Measurements from ENCODE around the gene ATP2A1.

Gene ATP2A1

GRCh38 chr16:28903344-28904042 lies 25.2 kb downstream of the ATP2A1 start:
- no peak overlapping the region for H3K4me3 Mint-ChIP-seq
- no peaks in the 10 kb centered on the region for H3K27me3 Mint-ChIP-seq
- DNase-seq = no peak

GRCh38 chr16:28904363-28904762 lies 26.1 kb downstream of the ATP2A1 start:
- DNase-seq (no peak), ATAC-seq (no peak)
- Mint-ChIP-seq H3K36me3 (ENCODE audit: low read depth) (peaks cover 2% of the 10 kb centered on the region), H3K27me3 (no peaks in the 10 kb centered on the region), H3K4me1 (peaks cover 3% of the 10 kb centered on the region), H3K9me3 (no peaks in the 10 kb centered on the region), H3K4me3 (no peak overlapping the region), H3K27ac (no peak overlapping the region)

More at GRCh38 chr16:28903344-28904042, 25.2 kb downstream of the ATP2A1 start:
- no peak for ATAC-seq
- Mint-ChIP-seq H3K9me3 (no peaks in the 10 kb centered on the region), H3K4me1 (peaks cover 3% of the 10 kb centered on the region), H3K36me3 (ENCODE audit: low read depth) (peaks cover 2% of the 10 kb centered on the region), H3K27ac (no peak overlapping the region)

GRCh38 chr16:28904828-28905227 lies 26.5 kb downstream of the ATP2A1 start:
- Mint-ChIP-seq H3K36me3 (ENCODE audit: low read depth) (peaks cover 2% of the 10 kb centered on the region), H3K4me3 (no peak overlapping the region), H3K9me3 (no peaks in the 10 kb centered on the region), H3K27ac (no peak overlapping the region), H3K4me1 (peaks cover 3% of the 10 kb centered on the region), H3K27me3 (no peaks in the 10 kb centered on the region)
- ATAC-seq (no peak), DNase-seq (no peak)

- no peaks in the 10 kb centered on the region for H3K27me3 Mint-ChIP-seq
- H3K4me1 Mint-ChIP-seq = peaks cover 3% of the 10 kb centered on the region
- peaks cover 4% of the 10 kb centered on the region for H3K36me3 Mint-ChIP-seq (ENCODE audit: low read depth)
- DNase-seq = no peak
- no peak overlapping the region for H3K27ac Mint-ChIP-seq
- H3K9me3 Mint-ChIP-seq = no peaks in the 10 kb centered on the region
- no peak overlapping the region for H3K4me3 Mint-ChIP-seq
- no peak for ATAC-seq
Observed at GRCh38 chr16:28905229-28905754, 27.0 kb downstream of the ATP2A1 start.

- Mint-ChIP-seq H3K36me3 (ENCODE audit: low read depth) (peaks cover 4% of the 10 kb centered on the region), H3K27ac (no peak overlapping the region)
Observed at GRCh38 chr16:28905800-28906372, 27.6 kb downstream of the ATP2A1 start.

GRCh38 chr16:28910086-28911031 lies 32.1 kb downstream of the ATP2A1 start:
- H3K27ac Mint-ChIP-seq = no peak overlapping the region
- H3K27me3 Mint-ChIP-seq = no peaks in the 10 kb centered on the region
- ATAC-seq (peak; percentile 28), DNase-seq (no peak)
- no peaks in the 10 kb centered on the region for H3K9me3 Mint-ChIP-seq
- H3K4me3 Mint-ChIP-seq = no peak overlapping the region
- H3K36me3 Mint-ChIP-seq (ENCODE audit: low read depth) = peaks cover 16% of the 10 kb centered on the region
- H3K4me1 Mint-ChIP-seq = no peaks in the 10 kb centered on the region

More at GRCh38 chr16:28905800-28906372, 27.6 kb downstream of the ATP2A1 start:
- no peak for ATAC-seq
- no peak for DNase-seq
- peaks cover 3% of the 10 kb centered on the region for H3K4me1 Mint-ChIP-seq
- H3K27me3 Mint-ChIP-seq = no peaks in the 10 kb centered on the region
- H3K4me3 Mint-ChIP-seq = no peak overlapping the region
- no peaks in the 10 kb centered on the region for H3K9me3 Mint-ChIP-seq

- no peaks in the 10 kb centered on the region for H3K4me1 Mint-ChIP-seq
- H3K27ac Mint-ChIP-seq = no peak overlapping the region
- no peak overlapping the region for H3K4me3 Mint-ChIP-seq
- DNase-seq (no peak), ATAC-seq (no peak)
- peaks cover 24% of the 10 kb centered on the region for H3K36me3 Mint-ChIP-seq (ENCODE audit: low read depth)
- no peaks in the 10 kb centered on the region for H3K27me3 Mint-ChIP-seq
- no peaks in the 10 kb centered on the region for H3K9me3 Mint-ChIP-seq
Observed at GRCh38 chr16:28912558-28912957, 34.3 kb downstream of the ATP2A1 start.

- Mint-ChIP-seq H3K27me3 (no peaks in the 10 kb centered on the region), H3K4me3 (no peak overlapping the region), H3K4me1 (no peaks in the 10 kb centered on the region), H3K9me3 (no peaks in the 10 kb centered on the region), H3K27ac (no peak overlapping the region), H3K36me3 (ENCODE audit: low read depth) (peaks cover 22% of the 10 kb centered on the region)
- DNase-seq (no peak), ATAC-seq (no peak)
Observed at GRCh38 chr16:28913946-28914724, 35.8 kb downstream of the ATP2A1 start.

GRCh38 chr16:28915181-28915580 lies 36.9 kb downstream of the ATP2A1 start:
- Mint-ChIP-seq H3K9me3 (no peaks in the 10 kb centered on the region), H3K27ac (no peak overlapping the region), H3K4me1 (no peaks in the 10 kb centered on the region), H3K36me3 (ENCODE audit: low read depth) (peaks cover 28% of the 10 kb centered on the region), H3K4me3 (no peak overlapping the region), H3K27me3 (no peaks in the 10 kb centered on the region)
- ATAC-seq = no peak
- no peak for DNase-seq

GRCh38 chr16:28917095-28917494 lies 38.8 kb downstream of the ATP2A1 start:
- Mint-ChIP-seq H3K27me3 (no peaks in the 10 kb centered on the region), H3K4me3 (no peak overlapping the region), H3K36me3 (ENCODE audit: low read depth) (peaks cover 32% of the 10 kb centered on the region), H3K27ac (no peak overlapping the region), H3K9me3 (no peaks in the 10 kb centered on the region), H3K4me1 (no peaks in the 10 kb centered on the region)
- ATAC-seq (no peak), DNase-seq (no peak)

GRCh38 chr16:28918698-28919097 lies 40.4 kb downstream of the ATP2A1 start:
- Mint-ChIP-seq H3K4me3 (no peak overlapping the region), H3K4me1 (peaks cover 4% of the 10 kb centered on the region), H3K27me3 (no peaks in the 10 kb centered on the region), H3K27ac (no peak overlapping the region), H3K36me3 (ENCODE audit: low read depth) (peaks cover 29% of the 10 kb centered on the region), H3K9me3 (no peaks in the 10 kb centered on the region)
- no peak for DNase-seq
- ATAC-seq = no peak

GRCh38 chr16:28923231-28923587 lies 44.9 kb downstream of the ATP2A1 start:
- Mint-ChIP-seq H3K27ac (peak overlapping the region; percentile 44), H3K4me1 (peaks cover 19% of the 10 kb centered on the region), H3K9me3 (no peaks in the 10 kb centered on the region), H3K4me3 (peak overlapping the region; percentile 91), H3K36me3 (ENCODE audit: low read depth) (peaks cover 17% of the 10 kb centered on the region), H3K27me3 (no peaks in the 10 kb centered on the region)
- DNase-seq (no peak), ATAC-seq (no peak)

GRCh38 chr16:28923652-28924398 lies 45.5 kb downstream of the ATP2A1 start:
- peak overlapping the region; percentile 44 for H3K27ac Mint-ChIP-seq
- H3K9me3 Mint-ChIP-seq = no peaks in the 10 kb centered on the region
- peaks cover 20% of the 10 kb centered on the region for H3K4me1 Mint-ChIP-seq
- H3K4me3 Mint-ChIP-seq = peak overlapping the region; percentile 91
- no peak for ATAC-seq
- H3K27me3 Mint-ChIP-seq = no peaks in the 10 kb centered on the region
- DNase-seq = no peak
- peaks cover 17% of the 10 kb centered on the region for H3K36me3 Mint-ChIP-seq (ENCODE audit: low read depth)

All from activated naive CD8-positive, alpha-beta T cell treated with anti-CD3 and anti-CD28 coated beads, Interleukin-2, amount 50 U/mL, for 24 hours (primary cell).